PC-3 (cell line): ENCODE results near the gene TMEM219.

ENCODE experiments used
- CTCF ChIP-seq: fragments of 300-600 bp; sonication (generic); conservative IDR thresholded peaks from 2 replicates; pipeline ENCODE4 v1.5.1; 2017; ENCODE audit warnings: antibody characterized with exemption, low read depth, mild to moderate bottlenecking, low read length
- EZH2 ChIP-seq: fragments of 300-600 bp; sonication (generic); IDR thresholded peaks from one replicate; pipeline ENCODE4 v1.6.1; 2017; ENCODE audit warnings: antibody characterized with exemption, mild to moderate bottlenecking, low read length; ENCODE audit not compliant: unreplicated experiment

GRCh38 chr16:29972992-29973383, 11.1 kb downstream of the TMEM219 start:
- TF ChIP-seq EZH2 (no peak), CTCF (no peak)
